Measurements from ENCODE around the gene ATF6B. TPM values are rescaled to one million over a fixed set of nuclear protein-coding genes. Genes with fewer than 3 reads are reported as not detected.
A peak's percentile ranks its signal among the peaks of the same experiment; 100 is the strongest.

Gene ATF6B
- total RNA-seq, 1 experiment from 2014 or later, result 196 TPM

GRCh38 chr6:32086661-32087573, 41.1 kb downstream of the ATF6B start:
- peak; percentile 36 for DNase-seq
- H3K27me3 Mint-ChIP-seq (ENCODE audit: unreplicated experiment), result peaks cover 94% of the 10 kb centered on the region
- peak overlapping the region; percentile 29 for H3K27ac Mint-ChIP-seq (ENCODE audit: unreplicated experiment)
- BruUV-seq (replicated peaks), result no TSS peak
- intact Hi-C loops (cut with micrococcal nuclease; ENCODE audit: unreplicated experiment), result no loop called here
- CTCF ChIA-PET, result interaction anchor here (0.6 to 1.6 kb wide), 5 partner anchors 10 to 189 kb away, joined by 3 to 6 read pairs (median 3); partner anchors contain the start of gene EHMT2
- H3K9me3 Mint-ChIP-seq (ENCODE audit: low read depth, unreplicated experiment), result no peaks in the 10 kb centered on the region
- H3K4me1 Mint-ChIP-seq (ENCODE audit: low read depth, unreplicated experiment), result peaks cover 9% of the 10 kb centered on the region
- H3K4me3 Mint-ChIP-seq (ENCODE audit: low read depth, unreplicated experiment), result peak overlapping the region; percentile 15
- no peaks in the 10 kb centered on the region for H3K36me3 Mint-ChIP-seq (ENCODE audit: insufficient read depth, unreplicated experiment)
- no peak for TF ChIP-seq CTCF (IDR thresholded peaks at IDR 0.05; ENCODE audit: unreplicated experiment)

GRCh38 chr6:32085759-32086459, 42.1 kb downstream of the ATF6B start:
- Mint-ChIP-seq H3K9me3 (ENCODE audit: low read depth, unreplicated experiment) (no peaks in the 10 kb centered on the region), H3K4me1 (ENCODE audit: low read depth, unreplicated experiment) (peaks cover 9% of the 10 kb centered on the region), H3K27ac (ENCODE audit: unreplicated experiment) (peak overlapping the region; percentile 29), H3K4me3 (ENCODE audit: low read depth, unreplicated experiment) (no peak overlapping the region), H3K36me3 (ENCODE audit: insufficient read depth, unreplicated experiment) (no peaks in the 10 kb centered on the region), H3K27me3 (ENCODE audit: unreplicated experiment) (peaks cover 94% of the 10 kb centered on the region)
- BruUV-seq (replicated peaks), result no TSS peak
- no peak for DNase-seq
- intact Hi-C loops (cut with micrococcal nuclease; ENCODE audit: unreplicated experiment), result no loop called here
- CTCF ChIA-PET, result no interaction called here
- TF ChIP-seq CTCF (IDR thresholded peaks at IDR 0.05; ENCODE audit: unreplicated experiment), result no peak

- CTCF ChIA-PET, result interaction anchor here (0.6 kb wide), 1 partner anchor 15 kb away, joined by 6 read pairs; no protein-coding TSS in a partner anchor
- no TSS peak for BruUV-seq (replicated peaks)
- no peak overlapping the region for H3K27ac Mint-ChIP-seq (ENCODE audit: unreplicated experiment)
- TF ChIP-seq CTCF (IDR thresholded peaks at IDR 0.05; ENCODE audit: unreplicated experiment), result no peak
- no peak for DNase-seq
- peaks cover 9% of the 10 kb centered on the region for H3K4me1 Mint-ChIP-seq (ENCODE audit: low read depth, unreplicated experiment)
- intact Hi-C loops (cut with micrococcal nuclease; ENCODE audit: unreplicated experiment), result no loop called here
- no peaks in the 10 kb centered on the region for H3K9me3 Mint-ChIP-seq (ENCODE audit: low read depth, unreplicated experiment)
- peaks cover 89% of the 10 kb centered on the region for H3K27me3 Mint-ChIP-seq (ENCODE audit: unreplicated experiment)
- no peaks in the 10 kb centered on the region for H3K36me3 Mint-ChIP-seq (ENCODE audit: insufficient read depth, unreplicated experiment)
- no peak overlapping the region for H3K4me3 Mint-ChIP-seq (ENCODE audit: low read depth, unreplicated experiment)
Measured at GRCh38 chr6:32084780-32085179, 43.3 kb downstream of the ATF6B start.

- H3K4me3 Mint-ChIP-seq (ENCODE audit: low read depth, unreplicated experiment), result no peak overlapping the region
- BruUV-seq (replicated peaks), result no TSS peak
- no peaks in the 10 kb centered on the region for H3K36me3 Mint-ChIP-seq (ENCODE audit: insufficient read depth, unreplicated experiment)
- TF ChIP-seq CTCF (IDR thresholded peaks at IDR 0.05; ENCODE audit: unreplicated experiment), result no peak
- H3K9me3 Mint-ChIP-seq (ENCODE audit: low read depth, unreplicated experiment), result no peaks in the 10 kb centered on the region
- H3K27me3 Mint-ChIP-seq (ENCODE audit: unreplicated experiment), result peaks cover 83% of the 10 kb centered on the region
- peaks cover 9% of the 10 kb centered on the region for H3K4me1 Mint-ChIP-seq (ENCODE audit: low read depth, unreplicated experiment)
- intact Hi-C loops (cut with micrococcal nuclease; ENCODE audit: unreplicated experiment), result no loop called here
- H3K27ac Mint-ChIP-seq (ENCODE audit: unreplicated experiment), result no peak overlapping the region
- DNase-seq, result no peak
- CTCF ChIA-PET, result interaction anchor here (0.6 kb wide), 1 partner anchor 15 kb away, joined by 6 read pairs; no protein-coding TSS in a partner anchor
Measured at GRCh38 chr6:32083812-32084768, 44.0 kb downstream of the ATF6B start.
